BLaER1 (cell line): ENCODE measurements around the gene SLITRK1.

Source experiments
- H3K27ac ChIP-seq: shearing (Covaris generic); formaldehyde crosslinking; 2 replicates; pipeline ENCODE4 v1.8.1; 2022
- H3K27me3 ChIP-seq: shearing (Covaris generic); formaldehyde crosslinking; 2 replicates; pipeline ENCODE4 v1.8.1; 2022
- H3K36me3 ChIP-seq: shearing (Covaris generic); formaldehyde crosslinking; 2 replicates; pipeline ENCODE4 v1.8.1; 2022
- H3K4me1 ChIP-seq: shearing (Covaris generic); formaldehyde crosslinking; 2 replicates; pipeline ENCODE4 v1.8.1; 2022
- H3K4me2 ChIP-seq: shearing (Covaris generic); formaldehyde crosslinking; 2 replicates; pipeline ENCODE4 v1.8.1; 2022
- H3K4me3 ChIP-seq: shearing (Covaris generic); formaldehyde crosslinking; 2 replicates; pipeline ENCODE4 v1.8.1; 2022
- H3K9ac ChIP-seq: shearing (Covaris generic); formaldehyde crosslinking; 2 replicates; pipeline ENCODE4 v1.8.1; 2022
- H3K9me3 ChIP-seq: shearing (Covaris generic); formaldehyde crosslinking; 2 replicates; pipeline ENCODE4 v1.8.1; 2022
- H4K20me1 ChIP-seq: shearing (Covaris generic); formaldehyde crosslinking; 2 replicates; pipeline ENCODE4 v1.8.1; 2022
- Cebpa-rat ChIP-seq: shearing (Covaris generic); IDR thresholded peaks from 2 replicates; pipeline ENCODE4 v1.8.1; 2022

Gene SLITRK1

DNA sequence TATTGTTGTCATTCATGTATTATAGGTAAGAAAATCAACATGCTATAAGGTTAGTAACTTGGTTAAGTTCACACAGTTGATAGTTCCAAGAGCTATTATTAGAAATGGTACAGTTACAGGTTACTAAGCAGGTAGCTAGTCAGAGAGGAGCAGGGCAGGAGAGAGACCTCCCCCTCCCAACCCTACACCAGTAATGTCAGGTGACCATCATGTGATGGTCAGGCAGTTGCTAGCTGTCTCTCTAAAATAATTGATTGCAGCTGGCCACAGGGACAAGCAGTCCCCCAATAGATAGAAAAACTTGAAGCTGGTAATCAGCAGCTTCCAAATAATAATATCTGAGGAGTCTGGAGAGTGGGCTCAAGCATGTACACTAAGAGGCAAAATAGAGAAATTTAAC is 14.6 kb downstream of the SLITRK1 start:
- no peak overlapping the region for H3K4me2 ChIP-seq
- H3K27ac ChIP-seq, result no peak overlapping the region
- H4K20me1 ChIP-seq, result no peaks in the 10 kb centered on the region
- H3K4me3 ChIP-seq, result no peak overlapping the region
- TF ChIP-seq Cebpa-rat, result no peak
- no peaks in the 10 kb centered on the region for H3K27me3 ChIP-seq
- no peaks in the 10 kb centered on the region for H3K36me3 ChIP-seq
- H3K9ac ChIP-seq, result no peak overlapping the region
- no peaks in the 10 kb centered on the region for H3K4me1 ChIP-seq
- no peaks in the 10 kb centered on the region for H3K9me3 ChIP-seq

- Histone ChIP-seq H3K4me2 (no peak overlapping the region), H3K9me3 (no peaks in the 10 kb centered on the region), H3K27me3 (no peaks in the 10 kb centered on the region), H3K4me1 (no peaks in the 10 kb centered on the region), H3K27ac (no peak overlapping the region), H4K20me1 (no peaks in the 10 kb centered on the region), H3K36me3 (no peaks in the 10 kb centered on the region), H3K4me3 (no peak overlapping the region), H3K9ac (no peak overlapping the region)
- TF ChIP-seq Cebpa-rat, result no peak
Measured at GRCh38 chr13:83865161-83866137, 16.8 kb downstream of the SLITRK1 start.

GRCh38 chr13:83853771-83854170 is 28.5 kb downstream of the SLITRK1 start:
- Histone ChIP-seq H3K4me1 (no peaks in the 10 kb centered on the region), H3K4me3 (no peak overlapping the region), H3K27me3 (no peaks in the 10 kb centered on the region), H3K36me3 (no peaks in the 10 kb centered on the region), H3K9me3 (no peaks in the 10 kb centered on the region), H3K27ac (no peak overlapping the region), H4K20me1 (no peaks in the 10 kb centered on the region), H3K4me2 (no peak overlapping the region), H3K9ac (no peak overlapping the region)
- TF ChIP-seq Cebpa-rat, result no peak

GRCh38 chr13:83845106-83845505 is 37.2 kb downstream of the SLITRK1 start:
- H3K9ac ChIP-seq, result no peak overlapping the region
- no peaks in the 10 kb centered on the region for H3K27me3 ChIP-seq
- TF ChIP-seq Cebpa-rat, result no peak
- no peaks in the 10 kb centered on the region for H3K4me1 ChIP-seq
- no peak overlapping the region for H3K4me2 ChIP-seq
- H3K27ac ChIP-seq, result no peak overlapping the region
- no peak overlapping the region for H3K4me3 ChIP-seq
- H3K9me3 ChIP-seq, result no peaks in the 10 kb centered on the region
- H3K36me3 ChIP-seq, result no peaks in the 10 kb centered on the region
- no peaks in the 10 kb centered on the region for H4K20me1 ChIP-seq

GRCh38 chr13:83839146-83839545 is 43.1 kb downstream of the SLITRK1 start:
- Histone ChIP-seq H3K27me3 (no peaks in the 10 kb centered on the region), H3K4me3 (no peak overlapping the region), H3K27ac (no peak overlapping the region), H4K20me1 (no peaks in the 10 kb centered on the region), H3K4me2 (no peak overlapping the region), H3K9me3 (no peaks in the 10 kb centered on the region), H3K36me3 (no peaks in the 10 kb centered on the region), H3K9ac (no peak overlapping the region), H3K4me1 (no peaks in the 10 kb centered on the region)
- TF ChIP-seq Cebpa-rat, result no peak

DNA sequence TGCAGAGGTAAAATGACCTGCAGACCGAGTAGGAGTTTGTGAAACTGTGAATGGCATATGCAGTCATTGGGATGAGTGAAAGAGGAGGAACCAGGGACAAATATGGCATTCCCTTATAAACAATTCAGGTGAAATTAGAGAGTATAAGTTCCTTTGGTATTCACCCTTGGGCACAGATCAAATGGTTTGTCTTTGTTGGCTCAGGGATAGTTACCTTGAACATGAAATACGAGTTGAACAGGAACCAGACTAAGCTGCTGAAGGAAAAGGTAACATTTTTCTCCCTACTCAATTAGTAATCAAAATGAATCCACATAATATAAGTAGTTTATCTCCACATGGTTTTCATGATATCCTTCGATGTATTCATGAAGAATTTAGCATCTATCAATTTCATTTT is 50.5 kb downstream of the SLITRK1 start:
- H3K4me2 ChIP-seq, result no peak overlapping the region
- no peaks in the 10 kb centered on the region for H3K36me3 ChIP-seq
- no peaks in the 10 kb centered on the region for H3K9me3 ChIP-seq
- no peak overlapping the region for H3K9ac ChIP-seq
- no peaks in the 10 kb centered on the region for H3K27me3 ChIP-seq
- no peaks in the 10 kb centered on the region for H4K20me1 ChIP-seq
- H3K4me1 ChIP-seq, result no peaks in the 10 kb centered on the region
- no peak for TF ChIP-seq Cebpa-rat
- H3K4me3 ChIP-seq, result no peak overlapping the region
- no peak overlapping the region for H3K27ac ChIP-seq

- TF ChIP-seq Cebpa-rat, result no peak
- Histone ChIP-seq H3K4me1 (no peaks in the 10 kb centered on the region), H3K9me3 (no peaks in the 10 kb centered on the region), H3K36me3 (no peaks in the 10 kb centered on the region), H3K9ac (no peak overlapping the region), H3K27ac (no peak overlapping the region), H3K4me3 (no peak overlapping the region), H3K27me3 (no peaks in the 10 kb centered on the region), H4K20me1 (no peaks in the 10 kb centered on the region), H3K4me2 (no peak overlapping the region)
Measured at GRCh38 chr13:83829810-83830209, 52.5 kb downstream of the SLITRK1 start.

DNA sequence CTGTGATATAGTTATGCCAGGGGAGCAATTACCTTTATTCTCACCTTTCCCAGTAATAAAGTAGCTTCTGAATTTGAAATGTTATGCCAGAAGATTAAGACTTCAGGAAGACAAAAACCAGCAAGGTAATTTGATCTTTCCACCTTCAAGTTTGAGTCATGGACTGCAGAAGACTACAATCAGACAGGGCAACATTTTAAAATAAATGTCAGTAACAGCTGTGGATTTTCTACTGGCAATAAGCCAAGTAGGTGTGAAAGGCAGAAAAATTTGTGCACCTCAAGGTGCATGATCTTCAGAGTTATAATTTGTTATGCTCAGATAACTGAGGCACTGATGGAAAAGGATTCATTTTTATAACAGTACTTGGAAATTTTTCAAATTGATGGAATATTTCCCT is 54.9 kb downstream of the SLITRK1 start:
- Histone ChIP-seq H3K4me3 (no peak overlapping the region), H3K4me1 (no peaks in the 10 kb centered on the region), H3K4me2 (no peak overlapping the region), H4K20me1 (no peaks in the 10 kb centered on the region), H3K9ac (no peak overlapping the region), H3K27ac (no peak overlapping the region), H3K9me3 (peaks cover 18% of the 10 kb centered on the region), H3K27me3 (no peaks in the 10 kb centered on the region), H3K36me3 (no peaks in the 10 kb centered on the region)
- no peak for TF ChIP-seq Cebpa-rat
